GM18511 (cell line): ENCODE measurements around the gene FAM170B.

Experiments used
- ATAC-seq: cut with Tn5 transposase; IDR thresholded peaks from one replicate; pipeline ENCODE4 v1.9.1; 2021; ENCODE audit warnings: mild to moderate bottlenecking, moderate library complexity; ENCODE audit not compliant: unreplicated experiment

Gene FAM170B

DNA sequence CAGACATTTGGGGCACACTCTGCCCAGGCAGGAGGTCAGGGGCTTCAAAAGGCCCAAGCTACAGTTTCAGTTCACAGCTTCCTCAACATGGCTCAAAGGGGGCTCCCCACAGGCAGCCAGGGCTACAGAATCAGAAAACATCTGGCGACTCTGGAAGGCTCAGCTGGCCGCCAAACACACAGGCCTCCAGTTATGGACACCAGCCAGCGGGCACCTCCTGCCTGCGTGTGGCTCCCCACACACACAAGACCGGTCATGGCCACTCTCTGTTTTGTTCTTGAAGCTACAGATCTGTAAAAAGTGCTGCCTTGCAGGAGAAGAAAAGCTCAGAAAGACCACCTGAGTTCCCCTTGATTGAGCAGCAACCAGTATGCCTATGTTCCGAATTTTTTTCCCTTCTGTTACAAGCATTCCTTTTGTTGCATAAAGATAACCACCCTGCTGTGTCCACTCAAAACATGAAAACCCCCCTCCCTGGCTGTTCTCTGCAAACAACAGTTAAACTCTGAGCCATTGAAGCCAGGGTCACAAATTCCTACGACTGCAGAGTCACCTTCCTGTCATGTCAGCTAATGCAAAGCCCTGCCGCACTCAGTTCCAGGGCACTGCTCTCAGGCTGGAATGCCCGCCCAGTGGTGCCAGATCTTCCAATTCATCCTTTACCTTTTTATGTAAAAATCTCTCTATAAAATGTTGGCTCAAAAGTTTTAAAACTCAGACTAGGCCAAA, 52.1 kb downstream of the FAM170B start:
- no peak for ATAC-seq
